ENCODE data around the gene MTURN.
"Not testable (repeated sequence)": the region's sequence is repeated elsewhere in the genome, so short reads cannot be mapped to it uniquely, and the experiment has no call there.

MTURN gene
- 14.9 to 20.1 (median 17.0) reads per million in 3 donors for total RNA-seq

DNA sequence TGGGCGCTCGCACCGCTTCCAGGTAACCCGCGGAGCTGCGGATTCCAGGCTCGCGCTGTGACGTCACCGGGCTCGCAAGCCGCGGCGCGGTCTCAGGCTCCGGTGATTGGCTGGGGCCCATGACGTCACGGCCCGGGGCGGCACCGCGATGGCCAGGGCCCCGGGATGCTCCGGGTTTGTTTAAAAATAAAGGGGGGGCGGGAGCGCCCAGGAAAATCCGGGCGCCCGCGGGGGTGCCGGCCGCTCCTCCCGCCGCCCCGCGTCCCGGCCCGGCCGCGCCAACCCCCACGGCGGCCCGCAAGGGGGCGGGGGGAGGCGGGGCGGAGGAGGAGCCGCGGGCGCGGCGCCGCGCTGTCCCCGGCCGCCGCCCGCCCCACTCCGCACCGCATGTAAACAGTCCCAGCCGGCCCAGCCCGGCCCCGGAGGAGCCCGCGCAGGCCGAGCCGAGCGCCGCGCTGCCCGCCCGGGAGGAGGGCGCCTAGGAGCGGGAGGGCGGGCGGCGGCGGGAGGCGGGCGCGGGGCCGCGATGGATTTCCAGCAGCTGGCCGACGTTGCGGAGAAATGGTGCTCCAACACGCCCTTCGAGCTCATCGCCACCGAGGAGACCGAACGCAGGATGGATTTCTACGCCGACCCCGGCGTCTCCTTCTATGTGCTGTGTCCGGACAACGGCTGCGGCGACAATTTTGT is at the start of gene MTURN:
Gene MTURN, plus strand, starts transcription at position 376 of the 690 bp plus-strand sequence. Its CDS starts 151 bp downstream, at position 527.
- Histone ChIP-seq H3K27ac (ENCODE audit: insufficient read depth, low read length, poor library complexity, severe bottlenecking) (peak within 1 kb of the TSS; percentile 48), H3K4me1 (ENCODE audit: control insufficient read depth, insufficient read depth, low read length, poor library complexity, severe bottlenecking) (no peaks in the 10 kb centered on the region), H3K27me3 (replicated peaks; ENCODE audit: control insufficient read depth, insufficient read depth, low read length, poor library complexity, severe bottlenecking) (no peaks in the 10 kb centered on the region), H3K9me3 (ENCODE audit: control insufficient read depth, low read length) (no peaks in the 10 kb centered on the region), H3K4me3 (ENCODE audit: insufficient read depth, low read depth, low read length, poor library complexity, severe bottlenecking) (peak within 1 kb of the TSS; percentile 84), H3K36me3 (ENCODE audit: control insufficient read depth, insufficient read depth, low read length) (no peaks in the 10 kb centered on the region)
- DNase-seq, result peak; percentile 79 to 89 (median 86)

DNA sequence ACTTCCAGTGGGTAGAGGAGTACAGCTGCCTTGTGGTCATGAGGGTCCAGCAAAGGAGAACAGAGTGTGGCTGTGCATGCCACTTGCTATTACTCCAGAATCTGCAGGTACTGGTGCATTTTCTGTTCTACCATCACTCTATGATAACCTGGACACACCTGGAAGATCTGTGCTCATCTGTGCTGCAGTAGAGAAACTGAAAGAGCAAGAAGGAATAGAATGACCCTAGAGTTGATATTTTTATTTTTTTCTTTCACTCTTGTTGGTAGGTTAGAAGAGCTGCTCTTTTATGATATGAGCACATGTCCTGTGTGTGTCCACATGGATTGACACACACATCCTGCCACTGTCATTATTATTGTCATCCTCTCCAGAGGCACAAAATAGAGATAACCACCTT is 48.3 kb upstream of the MTURN start:
- no peak for DNase-seq
- Histone ChIP-seq H3K4me1 (ENCODE audit: control insufficient read depth, insufficient read depth, low read length, poor library complexity, severe bottlenecking) (no peaks in the 10 kb centered on the region), H3K27me3 (replicated peaks; ENCODE audit: control insufficient read depth, insufficient read depth, low read length, poor library complexity, severe bottlenecking) (no peaks in the 10 kb centered on the region), H3K9me3 (ENCODE audit: control insufficient read depth, low read length) (no peaks in the 10 kb centered on the region), H3K4me3 (ENCODE audit: insufficient read depth, low read depth, low read length, poor library complexity, severe bottlenecking) (no peak overlapping the region), H3K36me3 (ENCODE audit: control insufficient read depth, insufficient read depth, low read length) (no peaks in the 10 kb centered on the region), H3K27ac (ENCODE audit: insufficient read depth, low read length, poor library complexity, severe bottlenecking) (no peak overlapping the region)

DNA sequence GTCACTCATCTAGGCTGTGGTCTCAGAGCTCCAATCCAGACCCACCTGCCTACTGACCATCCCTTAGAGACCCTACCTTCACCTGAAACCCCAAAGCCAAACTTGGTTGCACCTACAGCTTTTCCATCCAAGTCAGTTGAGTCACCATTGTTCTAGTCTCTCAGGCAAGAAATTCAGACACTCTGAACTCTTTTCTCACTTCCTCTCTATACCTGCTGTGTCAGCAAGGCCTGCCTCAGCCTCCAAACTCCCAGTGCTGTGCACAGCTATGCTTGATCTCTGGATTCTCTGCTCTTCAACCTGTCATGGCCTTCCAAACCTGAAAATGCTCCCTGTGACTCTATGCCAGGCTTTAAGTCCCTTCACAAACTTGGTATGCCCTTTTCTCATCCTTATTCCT is 47.4 kb upstream of the MTURN start:
- no peak for DNase-seq
- Histone ChIP-seq H3K27me3 (replicated peaks; ENCODE audit: control insufficient read depth, insufficient read depth, low read length, poor library complexity, severe bottlenecking) (no peaks in the 10 kb centered on the region), H3K27ac (ENCODE audit: insufficient read depth, low read length, poor library complexity, severe bottlenecking) (no peak overlapping the region), H3K4me3 (ENCODE audit: insufficient read depth, low read depth, low read length, poor library complexity, severe bottlenecking) (no peak overlapping the region), H3K36me3 (ENCODE audit: control insufficient read depth, insufficient read depth, low read length) (no peaks in the 10 kb centered on the region), H3K4me1 (ENCODE audit: control insufficient read depth, insufficient read depth, low read length, poor library complexity, severe bottlenecking) (no peaks in the 10 kb centered on the region), H3K9me3 (ENCODE audit: control insufficient read depth, low read length) (no peaks in the 10 kb centered on the region)

DNA sequence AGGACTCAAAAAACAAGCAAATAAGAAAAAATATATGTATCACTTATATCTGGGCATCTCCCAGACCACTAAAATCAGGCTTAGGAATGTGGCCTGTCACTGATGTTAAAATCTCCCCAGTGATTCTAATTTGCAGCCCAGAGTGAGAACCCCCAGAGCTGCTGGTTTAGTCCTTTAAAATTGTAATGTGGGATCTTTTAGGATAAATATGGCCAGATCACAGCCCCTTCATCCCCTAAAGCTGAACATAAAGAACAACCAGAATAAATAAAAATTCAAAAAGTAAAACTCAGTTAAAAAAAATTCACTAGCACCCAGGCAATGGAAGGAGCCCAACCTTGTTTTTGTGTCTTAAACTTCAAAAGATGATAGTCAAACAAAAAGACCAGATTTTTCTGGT is 46.4 kb upstream of the MTURN start:
- Histone ChIP-seq H3K4me3 (ENCODE audit: insufficient read depth, low read depth, low read length, poor library complexity, severe bottlenecking) (no peak overlapping the region), H3K36me3 (ENCODE audit: control insufficient read depth, insufficient read depth, low read length) (no peaks in the 10 kb centered on the region), H3K9me3 (ENCODE audit: control insufficient read depth, low read length) (no peaks in the 10 kb centered on the region), H3K27me3 (replicated peaks; ENCODE audit: control insufficient read depth, insufficient read depth, low read length, poor library complexity, severe bottlenecking) (no peaks in the 10 kb centered on the region), H3K4me1 (ENCODE audit: control insufficient read depth, insufficient read depth, low read length, poor library complexity, severe bottlenecking) (no peaks in the 10 kb centered on the region), H3K27ac (ENCODE audit: insufficient read depth, low read length, poor library complexity, severe bottlenecking) (no peak overlapping the region)
- no peak for DNase-seq

DNA sequence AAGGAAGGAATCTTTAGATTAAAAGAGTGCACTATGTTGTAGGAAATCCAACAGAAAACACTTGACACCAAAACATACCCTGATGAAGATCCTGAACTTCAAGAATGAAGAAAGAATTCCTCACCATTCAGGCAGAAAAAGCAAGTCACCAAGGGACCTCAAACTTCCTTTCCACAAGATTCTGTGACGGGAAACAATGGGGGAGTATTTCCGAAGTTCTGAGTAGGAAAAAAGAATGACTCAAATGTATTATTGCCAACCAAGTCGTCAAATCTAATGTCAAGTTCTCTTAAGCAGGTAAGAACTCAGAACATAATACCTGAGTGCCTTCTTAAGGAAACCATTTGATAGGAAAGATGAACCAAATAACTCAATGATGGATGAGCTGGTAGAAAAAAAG is 44.7 kb upstream of the MTURN start:
- H3K27me3 ChIP-seq (replicated peaks; ENCODE audit: control insufficient read depth, insufficient read depth, low read length, poor library complexity, severe bottlenecking), result no peaks in the 10 kb centered on the region
- H3K36me3 ChIP-seq (ENCODE audit: control insufficient read depth, insufficient read depth, low read length), result no peaks in the 10 kb centered on the region
- no peak overlapping the region for H3K4me3 ChIP-seq (ENCODE audit: insufficient read depth, low read depth, low read length, poor library complexity, severe bottlenecking)
- no peak overlapping the region for H3K27ac ChIP-seq (ENCODE audit: insufficient read depth, low read length, poor library complexity, severe bottlenecking)
- H3K4me1 ChIP-seq (ENCODE audit: control insufficient read depth, insufficient read depth, low read length, poor library complexity, severe bottlenecking), result no peaks in the 10 kb centered on the region
- H3K9me3 ChIP-seq (ENCODE audit: control insufficient read depth, low read length), result no peaks in the 10 kb centered on the region
- no peak for DNase-seq

DNA sequence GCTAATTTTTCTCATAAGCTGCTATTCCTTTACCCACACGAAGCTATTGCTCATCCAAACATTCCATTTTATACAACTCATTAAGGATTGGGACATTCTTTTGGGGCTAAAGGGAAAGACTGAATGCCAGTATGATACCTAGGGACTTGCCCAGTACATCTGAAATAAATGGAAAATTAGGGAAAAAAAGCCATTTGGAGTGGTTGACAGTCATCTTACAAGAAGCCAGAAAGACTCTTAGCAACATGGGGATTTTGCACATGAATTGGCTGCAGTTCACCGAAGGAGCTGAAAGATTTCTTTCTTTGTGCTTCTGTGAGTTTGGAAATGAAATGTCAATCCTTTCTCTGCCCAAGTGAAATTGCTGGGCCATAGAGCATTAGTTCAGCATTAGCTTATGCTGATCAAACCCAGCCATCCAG is 43.3 kb upstream of the MTURN start:
- DNase-seq, result no peak
- Histone ChIP-seq H3K27me3 (replicated peaks; ENCODE audit: control insufficient read depth, insufficient read depth, low read length, poor library complexity, severe bottlenecking) (no peaks in the 10 kb centered on the region), H3K9me3 (ENCODE audit: control insufficient read depth, low read length) (no peaks in the 10 kb centered on the region), H3K36me3 (ENCODE audit: control insufficient read depth, insufficient read depth, low read length) (no peaks in the 10 kb centered on the region), H3K4me3 (ENCODE audit: insufficient read depth, low read depth, low read length, poor library complexity, severe bottlenecking) (no peak overlapping the region), H3K4me1 (ENCODE audit: control insufficient read depth, insufficient read depth, low read length, poor library complexity, severe bottlenecking) (no peaks in the 10 kb centered on the region), H3K27ac (ENCODE audit: insufficient read depth, low read length, poor library complexity, severe bottlenecking) (no peak overlapping the region)

DNA sequence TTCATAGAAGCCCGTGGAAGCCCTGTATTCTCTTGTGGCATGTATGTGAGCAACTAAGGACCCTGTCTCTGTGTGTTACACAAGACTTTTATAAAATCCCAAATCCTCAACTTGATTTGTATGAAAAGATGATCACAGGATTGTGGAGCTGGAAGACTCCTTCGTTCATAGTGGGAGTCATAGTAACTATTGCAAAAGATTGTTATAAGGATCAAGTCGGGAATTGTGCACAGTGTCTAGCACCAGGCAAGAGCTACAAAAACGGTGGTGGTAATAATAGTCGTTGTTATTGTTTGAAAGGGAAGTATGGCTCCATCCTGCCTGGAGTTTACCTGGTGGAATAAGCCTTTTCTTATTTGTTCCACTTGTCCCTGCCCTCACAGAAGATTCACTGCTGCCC is 42.8 kb upstream of the MTURN start:
- no peaks in the 10 kb centered on the region for H3K27me3 ChIP-seq (replicated peaks; ENCODE audit: control insufficient read depth, insufficient read depth, low read length, poor library complexity, severe bottlenecking)
- H3K4me1 ChIP-seq (ENCODE audit: control insufficient read depth, insufficient read depth, low read length, poor library complexity, severe bottlenecking), result no peaks in the 10 kb centered on the region
- no peaks in the 10 kb centered on the region for H3K36me3 ChIP-seq (ENCODE audit: control insufficient read depth, insufficient read depth, low read length)
- H3K4me3 ChIP-seq (ENCODE audit: insufficient read depth, low read depth, low read length, poor library complexity, severe bottlenecking), result no peak overlapping the region
- DNase-seq, result no peak
- H3K27ac ChIP-seq (ENCODE audit: insufficient read depth, low read length, poor library complexity, severe bottlenecking), result no peak overlapping the region
- no peaks in the 10 kb centered on the region for H3K9me3 ChIP-seq (ENCODE audit: control insufficient read depth, low read length)

DNA sequence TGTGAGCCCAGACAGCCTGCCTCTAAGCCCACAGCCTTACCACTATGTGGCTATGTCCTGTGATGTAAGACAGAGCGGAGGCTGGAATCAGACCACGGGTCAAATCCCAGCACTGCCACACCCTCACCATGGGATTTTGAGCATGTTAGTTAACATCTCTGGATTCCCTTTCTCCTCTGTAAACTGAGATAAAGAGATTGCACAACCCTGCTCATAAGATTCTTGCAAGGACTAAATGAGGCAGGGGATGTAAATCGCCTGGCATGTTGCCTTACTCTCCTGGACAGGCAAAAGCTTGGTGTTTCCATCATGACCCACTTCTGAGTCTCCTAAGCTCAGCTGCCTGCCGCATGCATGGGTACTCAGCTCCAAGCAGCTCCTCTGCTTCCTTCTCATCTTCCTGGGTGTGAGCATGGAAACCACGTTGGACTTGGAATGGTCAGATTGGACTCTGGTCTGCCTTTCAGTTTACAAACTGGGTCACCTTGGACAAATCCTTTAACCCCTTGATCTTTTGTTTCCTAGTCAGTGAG is 41.3 kb upstream of the MTURN start:
- no peak for DNase-seq
- H3K9me3 ChIP-seq (ENCODE audit: control insufficient read depth, low read length), result no peaks in the 10 kb centered on the region
- H3K27ac ChIP-seq (ENCODE audit: insufficient read depth, low read length, poor library complexity, severe bottlenecking), result no peak overlapping the region
- H3K27me3 ChIP-seq (replicated peaks; ENCODE audit: control insufficient read depth, insufficient read depth, low read length, poor library complexity, severe bottlenecking), result no peaks in the 10 kb centered on the region
- H3K4me3 ChIP-seq (ENCODE audit: insufficient read depth, low read depth, low read length, poor library complexity, severe bottlenecking), result no peak overlapping the region
- no peaks in the 10 kb centered on the region for H3K4me1 ChIP-seq (ENCODE audit: control insufficient read depth, insufficient read depth, low read length, poor library complexity, severe bottlenecking)
- no peaks in the 10 kb centered on the region for H3K36me3 ChIP-seq (ENCODE audit: control insufficient read depth, insufficient read depth, low read length)

DNA sequence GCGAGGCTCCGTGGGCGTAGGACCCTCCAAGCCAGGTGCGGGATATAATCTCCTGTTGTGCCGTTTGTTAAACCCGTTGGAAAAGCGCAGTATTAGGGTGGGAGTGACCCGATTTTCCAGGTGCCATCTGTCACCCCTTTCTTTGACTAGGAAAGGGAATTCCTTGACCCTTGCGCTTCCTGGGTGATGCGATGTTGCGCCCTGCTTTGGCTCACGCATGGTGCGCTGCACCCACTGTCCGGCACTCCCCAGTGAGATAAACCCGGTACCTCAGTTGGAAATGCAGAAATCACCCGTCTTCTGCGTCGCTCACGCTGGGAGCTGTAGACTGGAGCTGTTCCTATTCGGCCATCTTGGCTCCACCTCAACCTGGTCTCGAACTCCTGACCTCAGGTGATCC is 36.2 kb upstream of the MTURN start:
- H3K36me3 ChIP-seq (ENCODE audit: control insufficient read depth, insufficient read depth, low read length); H3K27me3 ChIP-seq (replicated peaks; ENCODE audit: control insufficient read depth, insufficient read depth, low read length, poor library complexity, severe bottlenecking); H3K27ac ChIP-seq (ENCODE audit: insufficient read depth, low read length, poor library complexity, severe bottlenecking); H3K4me1 ChIP-seq (ENCODE audit: control insufficient read depth, insufficient read depth, low read length, poor library complexity, severe bottlenecking); H3K4me3 ChIP-seq (ENCODE audit: insufficient read depth, low read depth, low read length, poor library complexity, severe bottlenecking); H3K9me3 ChIP-seq (ENCODE audit: control insufficient read depth, low read length); DNase-seq: not testable (repeated sequence)

DNA sequence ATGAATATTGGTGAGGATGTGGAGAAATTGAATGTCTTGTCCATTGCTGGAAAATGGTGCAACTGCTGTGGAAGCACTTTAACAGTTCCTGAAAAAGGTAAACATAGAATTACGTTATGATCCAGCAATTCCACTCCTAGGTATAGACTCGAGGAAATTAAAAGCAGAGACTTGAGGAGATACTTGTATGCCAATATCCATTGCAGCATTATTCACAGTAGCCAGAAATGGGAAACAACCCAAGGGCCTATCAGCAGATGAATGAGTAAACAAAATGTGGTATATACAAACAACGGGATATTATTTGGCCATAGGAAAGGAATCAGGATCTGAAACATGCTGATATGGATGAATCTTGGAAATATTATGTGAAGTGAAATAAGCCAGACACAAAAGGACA is 32.5 kb upstream of the MTURN start:
- no peaks in the 10 kb centered on the region for H3K36me3 ChIP-seq (ENCODE audit: control insufficient read depth, insufficient read depth, low read length)
- no peaks in the 10 kb centered on the region for H3K4me1 ChIP-seq (ENCODE audit: control insufficient read depth, insufficient read depth, low read length, poor library complexity, severe bottlenecking)
- no peaks in the 10 kb centered on the region for H3K27me3 ChIP-seq (replicated peaks; ENCODE audit: control insufficient read depth, insufficient read depth, low read length, poor library complexity, severe bottlenecking)
- H3K27ac ChIP-seq (ENCODE audit: insufficient read depth, low read length, poor library complexity, severe bottlenecking), result no peak overlapping the region
- no peak overlapping the region for H3K4me3 ChIP-seq (ENCODE audit: insufficient read depth, low read depth, low read length, poor library complexity, severe bottlenecking)
- no peak for DNase-seq
- H3K9me3 ChIP-seq (ENCODE audit: control insufficient read depth, low read length), result no peaks in the 10 kb centered on the region

Data from effector memory CD4-positive, alpha-beta T cell (primary cell).